Esophagus squamous epithelium (tissue), 4 donors: ENCODE results near the gene COL27A1.

Experiments
- POLR2A ChIP-seq, 4 donors: fragments of 450-650 bp; IDR thresholded peaks; one replicate each; pipeline ENCODE4 v1.6.1; 2017; ENCODE audit warnings: antibody characterized with exemption in 4 of 4, mild to moderate bottlenecking in 4 of 4, moderate library complexity in 3 of 4
- TF ChIP-seq, protein P1 (sequence below), 6 experiments: fragments of 450-650 bp in 4 of 6; fragments of 200-600 bp in 2 of 6; sonication (generic) in 2 of 6; IDR thresholded peaks; one replicate each; pipeline ENCODE4 v1.5.1; 2016 to 2019; ENCODE audit warnings: antibody characterized with exemption in 6 of 6, mild to moderate bottlenecking in 4 of 6, moderate library complexity in 4 of 6

DNA sequence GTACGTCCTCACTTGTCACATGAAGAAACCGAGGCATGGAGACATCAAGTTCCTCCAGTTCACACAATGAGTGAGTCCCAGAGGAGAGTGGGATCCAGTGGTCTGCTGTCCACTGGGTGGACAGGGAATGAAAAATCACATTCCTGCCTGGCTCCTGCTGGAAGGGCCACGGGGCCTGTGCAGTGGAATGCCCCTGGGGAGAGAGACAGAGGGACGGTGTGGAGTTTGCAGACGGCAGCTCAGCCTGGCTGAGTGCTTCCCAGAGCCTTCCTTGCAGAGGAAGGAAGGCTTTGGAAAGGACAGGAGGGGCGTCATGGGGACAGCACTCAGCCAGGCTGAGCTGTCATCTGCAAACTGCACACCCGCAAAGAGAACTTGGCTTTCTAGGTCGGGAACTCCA, 74.7 kb downstream of the COL27A1 start:
- TF ChIP-seq, protein P1, sequence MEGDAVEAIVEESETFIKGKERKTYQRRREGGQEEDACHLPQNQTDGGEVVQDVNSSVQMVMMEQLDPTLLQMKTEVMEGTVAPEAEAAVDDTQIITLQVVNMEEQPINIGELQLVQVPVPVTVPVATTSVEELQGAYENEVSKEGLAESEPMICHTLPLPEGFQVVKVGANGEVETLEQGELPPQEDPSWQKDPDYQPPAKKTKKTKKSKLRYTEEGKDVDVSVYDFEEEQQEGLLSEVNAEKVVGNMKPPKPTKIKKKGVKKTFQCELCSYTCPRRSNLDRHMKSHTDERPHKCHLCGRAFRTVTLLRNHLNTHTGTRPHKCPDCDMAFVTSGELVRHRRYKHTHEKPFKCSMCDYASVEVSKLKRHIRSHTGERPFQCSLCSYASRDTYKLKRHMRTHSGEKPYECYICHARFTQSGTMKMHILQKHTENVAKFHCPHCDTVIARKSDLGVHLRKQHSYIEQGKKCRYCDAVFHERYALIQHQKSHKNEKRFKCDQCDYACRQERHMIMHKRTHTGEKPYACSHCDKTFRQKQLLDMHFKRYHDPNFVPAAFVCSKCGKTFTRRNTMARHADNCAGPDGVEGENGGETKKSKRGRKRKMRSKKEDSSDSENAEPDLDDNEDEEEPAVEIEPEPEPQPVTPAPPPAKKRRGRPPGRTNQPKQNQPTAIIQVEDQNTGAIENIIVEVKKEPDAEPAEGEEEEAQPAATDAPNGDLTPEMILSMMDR (IDR thresholded peaks at IDR 0.05) = no peak
- no peak for TF ChIP-seq POLR2A (IDR thresholded peaks at IDR 0.05)
